B cell (primary cell): ENCODE measurements around the gene CAPN5.

Experiments used
- EZH2 ChIP-seq: IDR thresholded peaks from 2 replicates; pipeline ENCODE4 v1.6.1; 2012; ENCODE audit warnings: borderline replicate concordance, low read depth, mild to moderate bottlenecking, moderate library complexity, low read length; ENCODE audit not compliant: insufficient read depth, poor library complexity, severe bottlenecking
- TF ChIP-seq, protein P1 (sequence below): fragments of 200-600 bp; IDR thresholded peaks from one replicate; pipeline ENCODE4 v1.8.0; 2022; ENCODE audit warnings: antibody characterized with exemption, mild to moderate bottlenecking

DNA sequence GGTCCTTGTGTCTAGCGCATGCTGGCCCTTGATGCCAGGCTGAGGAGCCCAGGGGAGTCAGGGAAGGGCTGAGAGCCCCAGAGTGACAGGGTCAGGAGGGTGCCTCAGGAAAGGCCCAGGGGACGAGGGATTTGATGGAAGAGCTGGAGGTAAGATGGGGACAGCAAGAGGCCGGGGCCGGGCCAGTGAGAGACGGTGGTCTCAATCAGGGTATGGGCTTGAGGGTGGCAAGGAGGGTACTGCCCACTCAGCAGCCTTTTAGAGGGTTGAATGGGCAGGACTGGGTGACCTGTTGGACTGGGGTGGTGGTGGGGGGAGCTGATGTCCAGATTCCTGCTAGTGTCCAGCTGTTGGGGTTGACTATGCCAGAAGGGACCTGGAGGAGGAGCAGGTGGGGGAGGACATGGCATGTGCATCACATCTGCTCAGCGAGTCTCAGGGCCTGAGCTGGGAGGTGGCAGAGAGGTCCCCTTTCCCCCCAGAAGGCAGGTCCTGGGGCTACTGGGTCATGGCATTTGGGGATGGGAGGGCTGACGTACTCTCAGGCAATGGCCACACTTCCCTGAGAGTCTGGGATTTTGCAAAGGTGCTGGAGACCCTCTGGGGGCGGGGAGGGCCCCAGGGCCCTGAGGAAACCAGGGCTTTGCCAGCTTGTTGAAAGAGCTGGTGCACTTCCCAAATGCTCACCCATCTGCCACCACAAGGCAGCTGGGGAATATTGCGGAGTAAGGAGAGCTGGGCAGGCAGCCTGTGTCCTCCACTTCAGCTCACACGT, 79.7 kb downstream of the CAPN5 start:
- TF ChIP-seq EZH2 = no peak
- TF ChIP-seq, protein P1, sequence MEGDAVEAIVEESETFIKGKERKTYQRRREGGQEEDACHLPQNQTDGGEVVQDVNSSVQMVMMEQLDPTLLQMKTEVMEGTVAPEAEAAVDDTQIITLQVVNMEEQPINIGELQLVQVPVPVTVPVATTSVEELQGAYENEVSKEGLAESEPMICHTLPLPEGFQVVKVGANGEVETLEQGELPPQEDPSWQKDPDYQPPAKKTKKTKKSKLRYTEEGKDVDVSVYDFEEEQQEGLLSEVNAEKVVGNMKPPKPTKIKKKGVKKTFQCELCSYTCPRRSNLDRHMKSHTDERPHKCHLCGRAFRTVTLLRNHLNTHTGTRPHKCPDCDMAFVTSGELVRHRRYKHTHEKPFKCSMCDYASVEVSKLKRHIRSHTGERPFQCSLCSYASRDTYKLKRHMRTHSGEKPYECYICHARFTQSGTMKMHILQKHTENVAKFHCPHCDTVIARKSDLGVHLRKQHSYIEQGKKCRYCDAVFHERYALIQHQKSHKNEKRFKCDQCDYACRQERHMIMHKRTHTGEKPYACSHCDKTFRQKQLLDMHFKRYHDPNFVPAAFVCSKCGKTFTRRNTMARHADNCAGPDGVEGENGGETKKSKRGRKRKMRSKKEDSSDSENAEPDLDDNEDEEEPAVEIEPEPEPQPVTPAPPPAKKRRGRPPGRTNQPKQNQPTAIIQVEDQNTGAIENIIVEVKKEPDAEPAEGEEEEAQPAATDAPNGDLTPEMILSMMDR = no peak
